Memory B cell (primary cell): ENCODE measurements around the gene METRN.
A peak's percentile ranks its signal among the peaks of the same experiment; 100 is the strongest.
"Not testable (repeated sequence)": the region's sequence is repeated elsewhere in the genome, so short reads cannot be mapped to it uniquely, and the experiment has no call there.

Source experiments
- ATAC-seq: fragments of 150-1000 bp; cut with Tn5 transposase; 2 replicates; pipeline ENCODE4 v1.10.0; 2021; ENCODE audit warnings: low read depth, mild to moderate bottlenecking, moderate library complexity
- DNase-seq, 2 donors: peaks; one replicate each; pipeline ENCODE4 v3.0.0; 2022; ENCODE audit warnings: low spot score in 2 of 2
- H3K27ac Mint-ChIP-seq: one replicate; pipeline ENCODE4 v1.8.0; 2022; ENCODE audit warnings: mild to moderate bottlenecking, moderate library complexity, mixed read lengths
- H3K27me3 Mint-ChIP-seq: one replicate; pipeline ENCODE4 v1.8.0; 2022; ENCODE audit warnings: mixed read lengths
- H3K36me3 Mint-ChIP-seq: one replicate; pipeline ENCODE4 v1.8.0; 2022; ENCODE audit warnings: mild to moderate bottlenecking, mixed read lengths
- H3K4me1 Mint-ChIP-seq: one replicate; pipeline ENCODE4 v1.8.0; 2022; ENCODE audit warnings: mixed read lengths
- H3K4me3 Mint-ChIP-seq: one replicate; pipeline ENCODE4 v1.8.0; 2022; ENCODE audit warnings: mild to moderate bottlenecking, moderate library complexity, mixed read lengths
- H3K9me3 Mint-ChIP-seq: one replicate; pipeline ENCODE4 v1.8.0; 2022; ENCODE audit warnings: mixed read lengths

Gene METRN

DNA sequence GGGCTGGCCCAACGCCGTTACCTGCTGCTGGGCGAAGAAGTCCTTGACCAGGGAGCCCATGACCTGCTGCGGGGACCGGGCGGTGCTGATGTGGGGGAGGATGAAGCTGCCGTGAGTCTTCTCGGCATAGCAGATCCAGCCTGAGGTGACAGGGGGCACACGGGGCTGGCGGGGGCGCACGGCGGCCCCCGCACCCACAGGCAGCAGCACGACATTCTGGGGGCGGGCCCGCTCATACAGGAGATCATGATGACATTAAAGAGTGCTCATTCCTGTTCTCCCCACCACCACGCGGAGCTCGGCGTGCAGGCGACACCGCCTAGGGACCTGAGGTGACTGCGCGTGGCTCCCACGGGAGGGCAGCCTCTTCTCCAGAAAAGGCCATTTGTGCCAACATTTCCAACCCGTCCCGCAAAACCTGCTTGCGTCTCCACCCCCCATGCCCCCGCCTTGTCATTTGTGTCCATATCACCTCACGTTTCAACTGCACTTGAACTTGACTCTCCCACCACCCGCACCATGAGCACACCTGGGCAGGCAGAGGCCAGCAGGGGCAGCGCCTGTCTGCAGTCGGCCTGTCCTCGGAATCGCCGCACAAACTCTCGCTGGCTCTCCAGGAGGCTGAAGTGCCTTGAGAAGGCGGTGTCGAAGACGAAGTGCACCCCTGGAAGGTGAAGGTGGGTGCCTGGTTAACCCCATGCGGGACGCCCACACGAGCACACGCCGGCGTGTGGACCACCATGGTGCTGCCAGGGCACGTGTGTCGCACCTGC lies 19.5 kb downstream of the METRN start:
- H3K4me1 Mint-ChIP-seq = peaks cover 13% of the 10 kb centered on the region
- H3K36me3 Mint-ChIP-seq = peaks cover 8% of the 10 kb centered on the region
- no peak overlapping the region for H3K27ac Mint-ChIP-seq
- ATAC-seq (no peak), DNase-seq (no peak)
- H3K27me3 Mint-ChIP-seq = no peaks in the 10 kb centered on the region
- no peak overlapping the region for H3K4me3 Mint-ChIP-seq
- no peaks in the 10 kb centered on the region for H3K9me3 Mint-ChIP-seq

DNA sequence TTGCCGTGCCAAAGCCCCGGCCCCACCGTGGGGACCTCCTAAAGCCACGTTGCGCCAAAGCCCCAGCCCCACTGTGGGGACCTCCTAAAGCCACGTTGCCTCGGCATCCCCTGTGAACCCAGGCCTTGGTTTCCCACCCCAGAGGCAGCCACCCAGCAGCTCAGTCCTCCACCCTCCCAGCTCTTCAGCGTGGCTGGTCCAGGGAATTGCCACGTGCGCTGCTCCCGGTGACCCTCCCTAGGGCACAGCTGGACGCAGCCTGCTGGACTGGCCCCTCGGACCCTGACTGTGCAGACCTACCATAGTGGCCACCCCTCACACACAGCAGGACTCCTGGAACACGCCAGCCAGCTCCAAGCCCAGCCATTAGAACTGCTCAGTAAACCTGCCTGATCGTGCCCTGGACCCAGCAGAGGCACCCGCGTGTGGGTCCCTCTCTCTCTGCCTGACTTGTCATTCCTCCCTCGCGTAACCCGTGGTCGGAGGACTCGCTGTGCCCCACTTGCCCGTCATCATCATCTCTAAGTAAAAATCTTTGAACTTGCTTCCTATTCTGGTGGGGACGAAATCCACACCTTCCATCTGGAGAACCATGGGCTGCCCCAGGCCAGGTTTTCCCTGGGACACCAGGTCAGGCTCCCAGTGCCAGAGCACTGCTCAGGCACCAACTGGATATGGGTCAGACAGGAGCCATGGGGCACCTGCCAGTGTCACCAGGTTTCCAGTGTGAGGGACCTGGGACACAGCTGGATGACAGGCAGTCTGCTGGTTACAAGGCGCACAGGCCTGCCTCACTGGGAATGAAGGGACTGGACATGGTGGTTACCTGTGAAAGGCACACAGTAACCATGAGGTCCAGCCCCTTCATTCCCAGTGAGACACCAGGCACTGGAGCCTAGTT lies 20.3 kb downstream of the METRN start:
- Mint-ChIP-seq H3K4me1 (peaks cover 16% of the 10 kb centered on the region), H3K4me3 (no peak overlapping the region), H3K27me3 (no peaks in the 10 kb centered on the region), H3K27ac (peak overlapping the region; percentile 31), H3K36me3 (peaks cover 8% of the 10 kb centered on the region), H3K9me3 (no peaks in the 10 kb centered on the region)
- ATAC-seq (no peak), DNase-seq (no peak)

DNA sequence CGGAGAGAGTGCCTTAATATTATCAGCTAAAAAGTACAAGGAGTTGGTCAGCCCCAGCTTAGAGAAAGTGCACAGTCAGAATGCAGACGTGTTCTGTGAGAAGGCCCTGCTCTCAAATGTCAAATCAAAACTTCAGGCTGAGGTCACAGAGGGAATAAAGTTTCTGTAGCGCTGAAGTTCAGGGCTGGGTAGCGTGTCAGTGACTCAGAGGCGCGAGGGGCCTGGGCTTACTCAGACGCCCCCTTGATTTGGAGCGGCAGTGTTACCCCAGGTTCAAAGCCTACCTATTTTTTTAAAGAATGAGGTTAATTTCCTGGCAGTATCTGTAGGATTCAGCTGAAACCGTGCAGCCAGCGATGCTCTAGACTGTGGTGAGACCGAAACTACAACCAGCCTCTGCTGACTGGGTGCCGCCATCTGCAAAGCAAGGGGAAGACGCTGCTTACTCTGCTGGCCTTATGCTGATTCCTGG lies 21.1 kb downstream of the METRN start:
- H3K9me3 Mint-ChIP-seq = no peaks in the 10 kb centered on the region
- no peaks in the 10 kb centered on the region for H3K27me3 Mint-ChIP-seq
- DNase-seq (no peak), ATAC-seq (no peak)
- H3K4me1 Mint-ChIP-seq = peaks cover 16% of the 10 kb centered on the region
- H3K27ac Mint-ChIP-seq = peak overlapping the region; percentile 31
- H3K4me3 Mint-ChIP-seq = peak overlapping the region; percentile 54
- peaks cover 8% of the 10 kb centered on the region for H3K36me3 Mint-ChIP-seq

DNA sequence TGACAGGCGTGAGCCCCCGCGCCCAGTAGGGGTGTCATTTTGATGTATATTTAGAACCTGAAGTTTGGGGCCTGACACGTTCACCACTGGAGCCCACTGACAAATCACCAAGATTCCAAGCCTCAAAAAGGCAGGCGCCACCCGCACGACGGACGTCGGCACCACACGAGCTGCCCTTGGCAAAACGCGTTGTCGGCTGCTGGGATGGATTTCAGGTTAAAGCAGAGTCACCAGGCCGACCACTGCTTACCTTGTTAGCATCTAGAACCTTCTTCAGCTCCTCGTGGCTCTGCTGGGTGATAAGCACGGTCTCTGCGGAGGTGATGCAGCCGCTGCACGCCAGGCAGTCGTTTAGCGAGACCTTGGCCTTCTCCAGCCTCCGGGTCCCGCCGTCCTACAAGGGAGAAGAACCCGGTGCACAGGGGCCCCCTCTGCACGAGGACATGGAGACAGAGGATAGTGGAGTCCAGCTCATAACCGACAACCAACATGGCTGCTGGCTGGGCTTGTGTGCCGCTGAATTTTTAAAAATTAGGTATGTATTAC lies 22.1 kb downstream of the METRN start:
- no peaks in the 10 kb centered on the region for H3K27me3 Mint-ChIP-seq
- DNase-seq (no peak), ATAC-seq (no peak)
- peaks cover 16% of the 10 kb centered on the region for H3K4me1 Mint-ChIP-seq
- no peak overlapping the region for H3K4me3 Mint-ChIP-seq
- H3K9me3 Mint-ChIP-seq = no peaks in the 10 kb centered on the region
- H3K36me3 Mint-ChIP-seq = peaks cover 8% of the 10 kb centered on the region
- peak overlapping the region; percentile 86 for H3K27ac Mint-ChIP-seq

DNA sequence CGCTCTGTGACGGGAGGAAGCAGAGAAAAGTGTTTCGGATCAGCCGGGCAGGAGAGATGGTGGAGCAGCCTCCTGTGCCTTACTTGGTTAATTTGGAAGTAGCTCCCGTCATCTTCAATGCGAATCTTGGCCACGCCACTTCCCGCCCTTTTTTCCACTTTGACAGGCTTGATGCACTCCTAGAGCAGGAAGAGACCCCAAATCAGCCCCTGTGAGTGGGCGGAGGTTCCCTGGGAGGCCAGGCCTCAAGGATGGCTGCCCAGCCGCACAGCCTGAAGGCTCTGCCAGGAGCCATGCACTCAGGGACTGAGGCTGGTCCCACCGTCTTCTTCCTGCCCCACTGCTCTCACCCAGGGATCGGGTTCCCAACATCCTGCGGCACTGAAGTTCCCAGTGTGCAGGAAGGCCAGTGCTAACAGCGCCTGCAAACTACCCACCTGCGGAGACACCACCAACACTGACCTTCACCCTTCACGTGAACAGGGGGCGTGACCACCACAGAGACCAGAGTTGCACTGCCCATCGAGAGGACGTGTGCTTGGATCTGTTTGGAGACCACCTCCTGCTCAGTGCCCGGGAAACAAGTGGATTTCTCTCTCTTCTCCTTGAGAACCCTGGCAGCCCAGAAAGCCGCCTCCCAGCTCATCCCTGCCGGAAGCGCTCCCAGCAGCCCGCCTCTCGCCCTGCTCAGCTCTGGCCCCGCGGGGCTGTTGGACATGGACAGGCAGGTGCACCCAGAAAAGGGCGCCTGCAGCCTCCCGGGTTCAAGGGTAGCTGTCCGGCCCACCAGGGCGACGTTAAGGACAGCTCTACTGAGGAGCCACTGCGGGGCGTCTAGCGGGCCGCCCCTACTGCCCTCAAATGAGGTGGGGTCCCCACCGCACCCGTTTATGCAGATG lies 24.9 kb downstream of the METRN start:
- peak overlapping the region; percentile 45 for H3K27ac Mint-ChIP-seq

DNA sequence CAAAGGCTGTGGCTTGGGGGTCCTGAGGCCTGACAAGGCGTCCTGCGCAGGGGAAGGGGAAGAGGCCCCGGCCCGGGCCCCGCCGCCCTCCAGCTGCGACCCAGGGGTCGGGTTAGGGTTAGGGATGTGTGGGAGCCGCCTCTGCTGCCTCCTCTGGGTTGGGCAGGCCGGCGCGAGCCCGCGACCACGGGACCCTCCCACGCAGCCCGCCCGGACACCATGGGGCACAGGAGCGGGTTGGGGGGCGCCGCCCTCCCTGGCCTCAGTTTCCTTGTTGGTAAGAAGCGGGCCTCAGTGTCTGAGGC lies 25.5 kb downstream of the METRN start:
- Mint-ChIP-seq H3K36me3 (peaks cover 4% of the 10 kb centered on the region), H3K27me3 (no peaks in the 10 kb centered on the region), H3K9me3 (no peaks in the 10 kb centered on the region), H3K27ac (peak overlapping the region; percentile 45), H3K4me1 (peaks cover 13% of the 10 kb centered on the region), H3K4me3 (peak overlapping the region; percentile 79)
- ATAC-seq = peak; percentile 7
- no peak for DNase-seq

More for the DNA sequence above, 24.9 kb downstream of the METRN start:
- H3K4me3 Mint-ChIP-seq = peak overlapping the region; percentile 83
- no peaks in the 10 kb centered on the region for H3K9me3 Mint-ChIP-seq
- DNase-seq = no peak
- no peak for ATAC-seq
- peaks cover 8% of the 10 kb centered on the region for H3K36me3 Mint-ChIP-seq
- no peaks in the 10 kb centered on the region for H3K27me3 Mint-ChIP-seq
- H3K4me1 Mint-ChIP-seq = peaks cover 16% of the 10 kb centered on the region

DNA sequence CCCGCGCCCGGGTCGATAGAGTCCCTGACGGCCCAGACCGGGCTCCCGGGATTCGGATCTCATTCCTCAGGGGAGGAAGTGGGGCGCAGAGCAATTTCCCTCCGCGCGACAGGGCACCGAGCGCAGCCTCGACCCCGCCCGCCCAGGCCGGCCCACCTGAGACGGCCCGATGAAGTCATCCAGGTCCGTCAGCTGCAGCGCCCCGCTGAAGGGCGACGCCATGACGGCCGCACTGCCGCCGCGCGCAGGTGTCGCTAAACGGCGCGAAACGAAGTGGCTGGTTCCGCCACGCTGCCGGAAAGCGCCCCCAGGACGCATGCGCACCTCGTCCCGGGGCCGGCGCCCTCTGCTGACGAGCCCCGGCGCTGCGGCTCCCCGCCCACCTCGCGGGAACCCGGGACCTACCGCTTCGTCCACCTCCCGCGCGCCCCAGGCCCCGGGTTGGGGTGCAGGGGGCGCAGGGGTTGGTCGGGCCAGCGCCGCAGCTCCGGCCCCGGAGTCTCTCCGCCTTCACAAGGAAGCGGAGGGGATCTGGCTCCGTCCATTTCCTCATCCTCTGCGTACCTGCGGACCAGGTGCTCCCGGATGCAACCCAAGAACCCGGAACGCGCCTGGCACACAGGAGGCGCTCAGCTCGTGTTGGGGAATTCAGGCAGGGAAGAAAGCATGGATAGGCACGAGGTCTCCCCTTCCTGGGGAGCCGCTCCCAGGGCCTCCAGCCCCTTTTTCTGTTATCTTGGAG lies 26.0 kb downstream of the METRN start, which contains the start of gene CIAO3:
TSS of gene CIAO3 (minus strand) at position 234 of the 742 bp plus-strand sequence. CDS start at position 222, 12 bp downstream.
- peak within 1 kb of the TSS; percentile 45 for H3K27ac Mint-ChIP-seq
- DNase-seq (peak; percentile 96 to 100), ATAC-seq (peak; percentile 83)
- no peaks in the 10 kb centered on the region for H3K27me3 Mint-ChIP-seq
- peaks cover 3% of the 10 kb centered on the region for H3K36me3 Mint-ChIP-seq
- no peaks in the 10 kb centered on the region for H3K9me3 Mint-ChIP-seq
- H3K4me3 Mint-ChIP-seq = peak within 1 kb of the TSS; percentile 79
- H3K4me1 Mint-ChIP-seq = peaks cover 12% of the 10 kb centered on the region

DNA sequence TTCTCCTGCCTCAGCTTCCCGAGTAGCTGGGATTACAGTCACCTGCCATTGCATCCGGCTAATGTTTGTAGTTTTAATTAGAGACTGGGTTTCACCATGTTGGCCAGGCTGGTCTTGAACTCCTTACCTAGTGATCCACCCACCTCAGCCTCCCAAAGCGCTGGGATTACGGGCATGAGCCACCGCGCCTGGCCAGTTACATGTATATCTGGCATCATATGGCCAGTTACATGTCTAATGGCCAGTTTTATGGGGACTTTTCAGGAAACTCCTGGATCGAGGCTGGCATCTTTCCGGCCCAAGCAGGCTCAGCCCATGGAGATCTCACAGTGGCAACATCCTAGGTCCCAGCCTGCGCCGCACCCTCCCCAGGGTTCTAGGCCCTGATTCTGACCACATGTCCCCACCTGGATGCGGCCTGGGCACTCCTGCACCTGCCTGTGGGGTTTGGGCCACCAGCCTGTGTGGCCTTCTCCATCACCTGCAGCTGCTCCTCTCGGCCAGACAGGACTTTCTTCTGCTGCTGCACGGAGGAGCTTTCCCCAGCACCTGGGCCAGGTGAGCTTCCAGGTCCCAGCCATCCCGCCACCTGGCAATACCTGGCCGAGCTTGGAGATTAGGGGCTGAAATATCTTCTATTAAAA lies 27.2 kb downstream of the METRN start:
- Mint-ChIP-seq H3K27me3 (no peaks in the 10 kb centered on the region), H3K27ac (no peak overlapping the region), H3K4me3 (peak overlapping the region; percentile 77), H3K9me3 (no peaks in the 10 kb centered on the region), H3K4me1 (peaks cover 12% of the 10 kb centered on the region), H3K36me3 (peaks cover 3% of the 10 kb centered on the region)
- ATAC-seq = no peak
- no peak for DNase-seq

DNA sequence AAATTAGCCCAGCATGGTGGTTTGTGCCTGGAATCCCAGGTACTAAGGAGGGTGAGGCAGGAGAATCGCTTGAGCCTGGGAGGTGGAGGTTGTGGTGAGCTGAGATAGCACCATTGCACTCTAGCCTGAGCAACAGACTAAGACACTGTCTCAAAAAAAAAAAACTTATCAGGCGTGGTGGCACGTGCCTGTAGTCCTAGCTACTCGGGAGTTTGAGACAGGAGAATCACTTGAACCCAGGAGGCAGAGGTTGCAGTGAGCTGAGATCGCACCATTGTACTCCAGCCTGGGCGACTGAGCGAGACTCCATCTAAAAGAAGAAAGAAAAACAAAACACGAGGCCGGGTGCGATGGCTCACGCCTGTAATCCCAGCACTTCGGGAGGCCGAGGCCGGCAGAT lies 28.0 kb downstream of the METRN start:
- H3K27ac Mint-ChIP-seq, H3K27me3 Mint-ChIP-seq, H3K9me3 Mint-ChIP-seq, ATAC-seq, H3K4me3 Mint-ChIP-seq, H3K4me1 Mint-ChIP-seq, H3K36me3 Mint-ChIP-seq, DNase-seq: not testable (repeated sequence)

DNA sequence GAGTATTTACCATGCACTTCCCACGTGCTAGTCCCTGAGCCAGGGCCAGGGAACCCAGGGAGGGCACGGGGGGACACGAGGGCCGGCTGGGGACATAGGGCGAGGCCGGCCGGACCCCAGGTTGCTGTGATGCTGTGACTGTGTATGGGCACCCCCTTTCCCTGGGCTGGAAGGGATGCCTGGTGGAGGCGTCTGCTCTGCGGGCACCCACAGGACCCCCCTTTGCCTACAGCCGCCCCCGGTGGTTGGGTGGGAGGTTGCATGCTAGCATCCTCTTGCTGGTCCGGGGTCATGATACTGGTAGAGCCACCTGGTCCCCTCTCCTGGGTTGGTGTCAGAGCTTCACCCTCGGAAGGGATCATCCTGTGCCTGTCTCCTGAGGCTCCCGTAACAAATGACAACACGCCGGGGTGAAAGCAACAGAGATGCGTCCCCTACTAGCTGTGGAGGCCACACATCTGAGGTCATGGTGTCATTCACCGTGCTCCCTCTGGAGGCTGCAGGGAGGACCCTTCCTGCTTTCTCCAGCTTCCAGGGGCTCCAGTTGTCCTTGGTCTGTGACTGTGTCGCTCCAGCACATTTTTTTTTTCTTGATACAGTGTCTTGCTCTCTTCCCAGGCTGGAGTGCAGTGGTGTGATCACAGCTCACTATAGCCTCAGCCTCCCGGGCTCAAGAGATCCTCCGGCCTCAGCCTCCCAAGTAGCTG lies 29.0 kb downstream of the METRN start:
- no peak overlapping the region for H3K27ac Mint-ChIP-seq
- H3K36me3 Mint-ChIP-seq = no peaks in the 10 kb centered on the region
- no peaks in the 10 kb centered on the region for H3K9me3 Mint-ChIP-seq
- no peaks in the 10 kb centered on the region for H3K27me3 Mint-ChIP-seq
- no peak overlapping the region for H3K4me3 Mint-ChIP-seq
- H3K4me1 Mint-ChIP-seq = peaks cover 5% of the 10 kb centered on the region
- DNase-seq (no peak), ATAC-seq (no peak)

DNA sequence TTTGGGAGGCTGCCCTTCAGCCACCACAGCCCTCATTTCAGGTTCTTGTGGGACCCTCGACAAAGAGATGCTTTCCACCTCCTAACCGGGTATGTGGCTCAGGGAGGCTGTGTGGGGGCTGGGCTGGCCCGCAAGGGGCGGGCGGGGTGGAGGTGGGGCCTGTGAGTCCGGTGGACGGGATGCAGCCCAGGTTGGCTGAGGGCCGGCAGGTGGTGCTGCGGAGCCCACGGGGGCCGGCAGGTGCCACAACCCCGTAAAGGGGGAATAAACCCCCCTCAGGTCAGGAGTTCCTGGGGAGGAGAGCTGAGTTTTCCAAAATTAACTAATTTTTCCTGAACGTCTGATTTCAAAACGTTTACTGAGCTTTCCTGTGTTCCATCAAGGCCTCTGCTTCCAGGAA lies 30.8 kb downstream of the METRN start:
- H3K4me3 Mint-ChIP-seq = no peak overlapping the region

DNA sequence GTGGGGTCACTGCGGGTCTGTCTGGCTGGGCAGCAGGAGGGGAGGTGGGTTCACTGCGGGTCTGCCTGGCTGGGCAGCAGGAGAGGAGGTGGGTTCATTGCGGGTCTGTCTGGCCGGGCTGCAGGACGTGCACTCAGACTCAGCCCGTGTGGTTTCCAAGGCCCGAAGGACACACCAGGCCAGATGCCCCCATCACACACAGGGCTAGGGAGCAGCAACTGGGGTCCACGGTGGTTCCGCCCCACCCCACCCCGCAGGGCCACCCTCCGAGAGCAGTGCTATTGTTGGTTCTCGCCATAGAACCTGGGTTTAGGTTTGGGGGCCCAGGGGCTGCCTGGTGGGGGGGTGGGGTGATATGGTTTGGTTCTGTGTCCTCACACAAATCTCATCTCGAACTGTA lies 31.7 kb downstream of the METRN start:
- DNase-seq = no peak
- ATAC-seq = no peak
- no peaks in the 10 kb centered on the region for H3K27me3 Mint-ChIP-seq
- H3K36me3 Mint-ChIP-seq = no peaks in the 10 kb centered on the region
- H3K4me1 Mint-ChIP-seq = no peaks in the 10 kb centered on the region
- H3K27ac Mint-ChIP-seq = no peak overlapping the region
- no peak overlapping the region for H3K4me3 Mint-ChIP-seq
- no peaks in the 10 kb centered on the region for H3K9me3 Mint-ChIP-seq

More for the DNA sequence above, 30.8 kb downstream of the METRN start:
- Mint-ChIP-seq H3K4me1 (no peaks in the 10 kb centered on the region), H3K9me3 (no peaks in the 10 kb centered on the region), H3K27ac (no peak overlapping the region), H3K36me3 (no peaks in the 10 kb centered on the region), H3K27me3 (no peaks in the 10 kb centered on the region)
- DNase-seq (no peak), ATAC-seq (peak; percentile 30)
